ENCODE results near the gene TCF7.

The TCF7 gene

GRCh38 chr5:134095887-134096589, 18.4 kb upstream of the TCF7 start:
- Histone ChIP-seq H3K9ac (ENCODE audit: insufficient read length) (no peak overlapping the region), H3K9me3 (ENCODE audit: low read depth, low read length) (no peaks in the 10 kb centered on the region), H3K36me3 (ENCODE audit: insufficient read depth, low read length) (no peaks in the 10 kb centered on the region), H3K4me3 (peak overlapping the region; percentile 33; the same call in 1 of the 2 replicates), H3K27ac (no peak overlapping the region)
- no peak for DNase-seq (ENCODE audit: low read depth, low spot score)
- no peak for TF ChIP-seq POLR2AphosphoS5 (IDR thresholded peaks at IDR 0.05; ENCODE audit: borderline replicate concordance, low read depth, low read length)
- TF ChIP-seq EZH2 (IDR thresholded peaks at IDR 0.05) = no peak
- TF ChIP-seq FOXP2 (optimal IDR thresholded peaks at IDR 0.05; ENCODE audit: control extremely low read depth, extremely low read length, insufficient read depth) = no peak

GRCh38 chr5:134097211-134097749, 17.2 kb upstream of the TCF7 start:
- no peak for DNase-seq (ENCODE audit: low read depth, low spot score)
- Histone ChIP-seq H3K9ac (ENCODE audit: insufficient read length) (no peak overlapping the region), H3K36me3 (ENCODE audit: insufficient read depth, low read length) (no peaks in the 10 kb centered on the region), H3K4me3 (no peak overlapping the region), H3K9me3 (ENCODE audit: low read depth, low read length) (no peaks in the 10 kb centered on the region), H3K27ac (no peak overlapping the region)
- no peak for TF ChIP-seq POLR2AphosphoS5 (IDR thresholded peaks at IDR 0.05; ENCODE audit: borderline replicate concordance, low read depth, low read length)
- no peak for TF ChIP-seq FOXP2 (optimal IDR thresholded peaks at IDR 0.05; ENCODE audit: control extremely low read depth, extremely low read length, insufficient read depth)
- no peak for TF ChIP-seq EZH2 (IDR thresholded peaks at IDR 0.05)

- DNase-seq (ENCODE audit: low read depth, low spot score) = no peak
- Histone ChIP-seq H3K4me3 (no peak overlapping the region), H3K9ac (ENCODE audit: insufficient read length) (no peak overlapping the region), H3K27ac (no peak overlapping the region), H3K36me3 (ENCODE audit: insufficient read depth, low read length) (no peaks in the 10 kb centered on the region), H3K9me3 (ENCODE audit: low read depth, low read length) (no peaks in the 10 kb centered on the region)
- TF ChIP-seq POLR2AphosphoS5 (IDR thresholded peaks at IDR 0.05; ENCODE audit: borderline replicate concordance, low read depth, low read length) (no peak), FOXP2 (optimal IDR thresholded peaks at IDR 0.05; ENCODE audit: control extremely low read depth, extremely low read length, insufficient read depth) (no peak), EZH2 (IDR thresholded peaks at IDR 0.05) (no peak)
Measured at GRCh38 chr5:134098690-134099089, 15.8 kb upstream of the TCF7 start.

GRCh38 chr5:134099288-134099872, 15.1 kb upstream of the TCF7 start:
- H3K9ac ChIP-seq (ENCODE audit: insufficient read length) = no peak overlapping the region
- H3K4me3 ChIP-seq = no peak overlapping the region
- no peak for DNase-seq (ENCODE audit: low read depth, low spot score)
- no peaks in the 10 kb centered on the region for H3K36me3 ChIP-seq (ENCODE audit: insufficient read depth, low read length)
- no peak for TF ChIP-seq POLR2AphosphoS5 (IDR thresholded peaks at IDR 0.05; ENCODE audit: borderline replicate concordance, low read depth, low read length)
- TF ChIP-seq FOXP2 (optimal IDR thresholded peaks at IDR 0.05; ENCODE audit: control extremely low read depth, extremely low read length, insufficient read depth) = no peak
- TF ChIP-seq EZH2 (IDR thresholded peaks at IDR 0.05) = no peak
- H3K27ac ChIP-seq = no peak overlapping the region
- no peaks in the 10 kb centered on the region for H3K9me3 ChIP-seq (ENCODE audit: low read depth, low read length)

GRCh38 chr5:134099939-134100282, 14.6 kb upstream of the TCF7 start:
- Histone ChIP-seq H3K9me3 (ENCODE audit: low read depth, low read length) (no peaks in the 10 kb centered on the region), H3K9ac (ENCODE audit: insufficient read length) (no peak overlapping the region), H3K4me3 (no peak overlapping the region), H3K27ac (no peak overlapping the region), H3K36me3 (ENCODE audit: insufficient read depth, low read length) (no peaks in the 10 kb centered on the region)
- DNase-seq (ENCODE audit: low read depth, low spot score) = no peak
- no peak for TF ChIP-seq FOXP2 (optimal IDR thresholded peaks at IDR 0.05; ENCODE audit: control extremely low read depth, extremely low read length, insufficient read depth)
- TF ChIP-seq EZH2 (IDR thresholded peaks at IDR 0.05) = no peak

- H3K9ac ChIP-seq (ENCODE audit: insufficient read length) = no peak overlapping the region
- no peak for DNase-seq (ENCODE audit: low read depth, low spot score)
- H3K4me3 ChIP-seq = no peak overlapping the region
- TF ChIP-seq FOXP2 (optimal IDR thresholded peaks at IDR 0.05; ENCODE audit: control extremely low read depth, extremely low read length, insufficient read depth) (no peak), EZH2 (IDR thresholded peaks at IDR 0.05) (no peak), POLR2AphosphoS5 (IDR thresholded peaks at IDR 0.05; ENCODE audit: borderline replicate concordance, low read depth, low read length) (no peak)
- no peaks in the 10 kb centered on the region for H3K9me3 ChIP-seq (ENCODE audit: low read depth, low read length)
- H3K27ac ChIP-seq = no peak overlapping the region
- H3K36me3 ChIP-seq (ENCODE audit: insufficient read depth, low read length) = no peaks in the 10 kb centered on the region
Measured at GRCh38 chr5:134100283-134101091, 14.0 kb upstream of the TCF7 start.

- Histone ChIP-seq H3K27ac (no peak overlapping the region), H3K4me3 (no peak overlapping the region)
- TF ChIP-seq POLR2AphosphoS5 (IDR thresholded peaks at IDR 0.05; ENCODE audit: borderline replicate concordance, low read depth, low read length) (no peak), EZH2 (IDR thresholded peaks at IDR 0.05) (no peak), FOXP2 (optimal IDR thresholded peaks at IDR 0.05; ENCODE audit: control extremely low read depth, extremely low read length, insufficient read depth) (no peak)
Measured at GRCh38 chr5:134101686-134102439, 12.6 kb upstream of the TCF7 start.

GRCh38 chr5:134103397-134103796, 11.1 kb upstream of the TCF7 start:
- Histone ChIP-seq H3K9me3 (ENCODE audit: low read depth, low read length) (no peaks in the 10 kb centered on the region), H3K9ac (ENCODE audit: insufficient read length) (no peak overlapping the region), H3K36me3 (ENCODE audit: insufficient read depth, low read length) (no peaks in the 10 kb centered on the region), H3K27ac (no peak overlapping the region), H3K4me3 (no peak overlapping the region)
- no peak for DNase-seq (ENCODE audit: low read depth, low spot score)
- TF ChIP-seq FOXP2 (optimal IDR thresholded peaks at IDR 0.05; ENCODE audit: control extremely low read depth, extremely low read length, insufficient read depth) (no peak), EZH2 (IDR thresholded peaks at IDR 0.05) (no peak), POLR2AphosphoS5 (IDR thresholded peaks at IDR 0.05; ENCODE audit: borderline replicate concordance, low read depth, low read length) (no peak)

More at GRCh38 chr5:134101686-134102439, 12.6 kb upstream of the TCF7 start:
- no peaks in the 10 kb centered on the region for H3K9me3 ChIP-seq (ENCODE audit: low read depth, low read length)
- no peak overlapping the region for H3K9ac ChIP-seq (ENCODE audit: insufficient read length)
- no peaks in the 10 kb centered on the region for H3K36me3 ChIP-seq (ENCODE audit: insufficient read depth, low read length)
- DNase-seq (ENCODE audit: low read depth, low spot score) = no peak
